Central memory CD8-positive, alpha-beta T cell (primary cell): ENCODE results near the gene GRIK1.
"Not testable (repeated sequence)": the region's sequence is repeated elsewhere in the genome, so short reads cannot be mapped to it uniquely, and the experiment has no call there.

Experiments
- ATAC-seq: fragments of 150-1000 bp; cut with Tn5 transposase; replicated peaks from 2 replicates; pipeline ENCODE4 v1.10.0; 2022; ENCODE audit warnings: mild to moderate bottlenecking, moderate FRiP score, moderate number of reproducible peaks; ENCODE audit not compliant: poor library complexity, severe bottlenecking; ENCODE audit errors: extremely low read depth
- DNase-seq, 2 donors: peaks; one replicate each; pipeline ENCODE4 v3.0.0; 2021; ENCODE audit warnings: low spot score in 2 of 2
- H3K27ac Mint-ChIP-seq: one replicate; pipeline ENCODE4 v1.8.0; 2022; ENCODE audit warnings: low read depth, mild to moderate bottlenecking, moderate library complexity, mixed read lengths
- H3K27me3 Mint-ChIP-seq: one replicate; pipeline ENCODE4 v1.8.0; 2022; ENCODE audit warnings: mixed read lengths
- H3K36me3 Mint-ChIP-seq: one replicate; pipeline ENCODE4 v1.8.0; 2022; ENCODE audit warnings: mild to moderate bottlenecking, moderate library complexity, mixed read lengths; ENCODE audit not compliant: insufficient read depth
- H3K4me1 Mint-ChIP-seq: one replicate; pipeline ENCODE4 v1.8.0; 2022; ENCODE audit warnings: mixed read lengths
- H3K4me3 Mint-ChIP-seq: one replicate; pipeline ENCODE4 v1.8.0; 2022; ENCODE audit warnings: mild to moderate bottlenecking, moderate library complexity, mixed read lengths
- H3K9me3 Mint-ChIP-seq: one replicate; pipeline ENCODE4 v1.8.0; 2022; ENCODE audit warnings: mixed read lengths

Gene GRIK1

GRCh38 chr21:29610779-29611360 lies 328.9 kb downstream of the GRIK1 start:
- DNase-seq, result no peak
- Mint-ChIP-seq H3K9me3 (peaks cover 7% of the 10 kb centered on the region), H3K4me3 (no peak overlapping the region), H3K27ac (no peak overlapping the region), H3K27me3 (no peaks in the 10 kb centered on the region), H3K4me1 (no peaks in the 10 kb centered on the region), H3K36me3 (no peaks in the 10 kb centered on the region)
- no peak for ATAC-seq

DNA sequence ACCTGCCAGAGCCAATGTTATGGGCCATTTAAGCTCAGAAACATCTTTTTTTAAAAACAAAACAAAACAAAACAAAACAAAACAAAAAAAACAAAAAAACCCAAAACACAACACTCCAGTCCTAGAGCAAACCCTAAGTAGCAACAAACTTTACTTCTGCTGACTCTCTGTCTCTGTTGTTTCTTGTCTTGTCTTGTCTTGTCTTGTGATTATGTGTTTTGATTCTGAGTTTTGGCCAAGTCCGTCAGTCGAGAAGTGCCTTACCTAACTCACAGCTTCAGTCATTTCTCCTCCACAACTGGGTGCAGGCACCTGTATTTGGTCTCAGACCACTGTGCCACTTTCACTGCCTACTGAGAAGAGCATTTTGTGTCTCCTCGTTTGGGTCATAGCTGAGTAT lies 333.2 kb downstream of the GRIK1 start:
- ATAC-seq (no peak), DNase-seq (no peak)
- Mint-ChIP-seq H3K27me3 (no peaks in the 10 kb centered on the region), H3K9me3 (no peaks in the 10 kb centered on the region), H3K4me1 (no peaks in the 10 kb centered on the region), H3K27ac (no peak overlapping the region), H3K36me3 (no peaks in the 10 kb centered on the region), H3K4me3 (no peak overlapping the region)

DNA sequence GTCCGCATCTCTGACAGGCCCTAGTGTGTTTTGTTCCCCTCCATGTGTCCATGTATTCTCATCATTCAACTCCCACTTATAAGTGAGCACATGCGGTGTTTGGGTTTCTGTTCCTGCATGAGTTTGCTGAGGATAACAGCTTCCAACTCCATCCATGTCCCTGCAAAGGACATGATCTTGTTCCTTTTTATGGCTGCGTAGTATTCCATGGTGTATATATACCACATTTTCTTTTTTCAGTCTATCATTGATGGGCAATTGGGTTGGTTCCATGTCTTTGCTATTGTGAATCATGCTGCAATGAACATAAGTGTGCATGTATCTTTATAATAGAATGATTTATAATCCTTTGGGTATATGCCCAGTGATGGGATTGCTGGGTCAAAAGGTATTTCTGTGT lies 334.6 kb downstream of the GRIK1 start:
- not testable (repeated sequence) for H3K27ac Mint-ChIP-seq, H3K36me3 Mint-ChIP-seq, H3K4me1 Mint-ChIP-seq, ATAC-seq, DNase-seq, H3K9me3 Mint-ChIP-seq, H3K27me3 Mint-ChIP-seq, H3K4me3 Mint-ChIP-seq

- no peaks in the 10 kb centered on the region for H3K4me1 Mint-ChIP-seq
- DNase-seq (no peak), ATAC-seq (no peak)
- H3K4me3 Mint-ChIP-seq, result no peak overlapping the region
- peaks cover 2% of the 10 kb centered on the region for H3K36me3 Mint-ChIP-seq
- no peaks in the 10 kb centered on the region for H3K27me3 Mint-ChIP-seq
- no peak overlapping the region for H3K27ac Mint-ChIP-seq
- H3K9me3 Mint-ChIP-seq, result no peaks in the 10 kb centered on the region
These were observed 335.7 kb downstream of the GRIK1 start for GRCh38 chr21:29604076-29604475.

- Mint-ChIP-seq H3K4me1 (no peaks in the 10 kb centered on the region), H3K36me3 (peaks cover 4% of the 10 kb centered on the region), H3K27me3 (no peaks in the 10 kb centered on the region), H3K4me3 (no peak overlapping the region), H3K9me3 (no peaks in the 10 kb centered on the region), H3K27ac (no peak overlapping the region)
- DNase-seq, result no peak
- ATAC-seq, result no peak
These were observed 338.7 kb downstream of the GRIK1 start for GRCh38 chr21:29601047-29601446.

DNA sequence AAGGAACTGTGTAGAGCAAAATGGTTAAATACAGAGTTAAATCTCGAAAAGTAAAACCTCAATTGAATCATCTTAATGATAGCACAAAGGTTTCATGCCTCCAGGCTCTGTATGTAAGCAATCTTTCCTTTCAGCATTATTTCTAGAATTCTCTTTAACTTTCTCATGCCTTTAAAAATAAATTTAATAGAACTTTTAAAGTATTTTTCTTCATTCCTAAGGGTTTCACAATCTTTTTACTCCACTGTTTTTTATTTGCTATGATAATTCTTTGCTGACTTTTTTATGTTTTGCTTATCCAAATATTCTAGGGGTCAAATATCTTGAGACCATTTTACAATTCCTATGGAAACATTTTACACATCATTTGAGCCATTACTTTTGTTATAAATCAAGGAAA lies 353.1 kb downstream of the GRIK1 start:
- no peak overlapping the region for H3K27ac Mint-ChIP-seq
- peaks cover 9% of the 10 kb centered on the region for H3K9me3 Mint-ChIP-seq
- H3K4me3 Mint-ChIP-seq, result no peak overlapping the region
- H3K36me3 Mint-ChIP-seq, result no peaks in the 10 kb centered on the region
- DNase-seq, result no peak
- ATAC-seq, result no peak
- no peaks in the 10 kb centered on the region for H3K4me1 Mint-ChIP-seq
- peaks cover 12% of the 10 kb centered on the region for H3K27me3 Mint-ChIP-seq

DNA sequence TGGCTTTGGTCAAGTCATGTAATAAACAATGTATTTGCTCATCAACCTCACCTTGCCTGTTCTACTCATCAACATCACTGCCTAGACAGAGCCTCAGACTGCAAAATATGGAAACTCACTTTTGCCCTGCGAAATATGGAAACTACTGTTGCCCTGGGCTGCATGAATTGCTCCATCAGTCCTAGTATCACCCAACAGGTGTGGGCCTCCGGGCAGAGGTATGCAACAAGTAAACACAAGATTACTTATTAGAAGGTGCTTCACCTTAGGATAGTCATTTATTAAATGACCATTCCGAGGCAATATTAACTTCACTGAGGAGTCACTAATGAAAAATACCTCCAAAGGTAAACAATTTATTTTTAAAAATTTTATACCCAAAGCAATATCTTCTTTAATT lies 354.3 kb downstream of the GRIK1 start:
- H3K9me3 Mint-ChIP-seq, result peaks cover 9% of the 10 kb centered on the region
- no peaks in the 10 kb centered on the region for H3K4me1 Mint-ChIP-seq
- ATAC-seq (no peak), DNase-seq (no peak)
- H3K4me3 Mint-ChIP-seq, result no peak overlapping the region
- no peaks in the 10 kb centered on the region for H3K36me3 Mint-ChIP-seq
- H3K27me3 Mint-ChIP-seq, result peaks cover 5% of the 10 kb centered on the region
- H3K27ac Mint-ChIP-seq, result no peak overlapping the region

DNA sequence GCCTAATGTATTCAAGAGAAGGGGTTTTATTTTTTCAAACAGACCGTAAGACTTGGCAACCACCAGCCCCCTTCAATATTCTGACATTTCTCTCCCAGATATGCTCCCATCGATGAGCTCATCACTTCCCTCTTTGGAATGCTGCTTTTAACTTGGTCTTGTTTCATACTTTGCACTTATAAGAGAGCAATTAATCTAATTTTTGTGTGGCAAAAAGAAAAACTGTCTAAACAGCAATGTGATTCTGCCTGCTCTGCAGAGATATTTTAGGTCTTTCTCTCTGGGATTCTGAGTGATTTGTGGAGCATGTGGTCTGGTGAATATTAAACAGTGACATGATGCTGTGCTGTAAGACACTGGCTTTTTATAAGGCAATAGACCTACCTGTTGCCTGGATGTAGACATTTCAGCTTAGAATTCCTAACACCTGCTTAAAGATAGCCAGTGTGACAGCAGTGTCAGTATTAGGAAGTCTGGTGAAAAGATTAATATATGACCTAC lies 356.3 kb downstream of the GRIK1 start:
- DNase-seq (no peak), ATAC-seq (no peak)
- no peaks in the 10 kb centered on the region for H3K36me3 Mint-ChIP-seq
- H3K27ac Mint-ChIP-seq, result no peak overlapping the region
- peaks cover under 1% of the 10 kb centered on the region for H3K9me3 Mint-ChIP-seq
- no peak overlapping the region for H3K4me3 Mint-ChIP-seq
- H3K27me3 Mint-ChIP-seq, result no peaks in the 10 kb centered on the region
- H3K4me1 Mint-ChIP-seq, result no peaks in the 10 kb centered on the region

DNA sequence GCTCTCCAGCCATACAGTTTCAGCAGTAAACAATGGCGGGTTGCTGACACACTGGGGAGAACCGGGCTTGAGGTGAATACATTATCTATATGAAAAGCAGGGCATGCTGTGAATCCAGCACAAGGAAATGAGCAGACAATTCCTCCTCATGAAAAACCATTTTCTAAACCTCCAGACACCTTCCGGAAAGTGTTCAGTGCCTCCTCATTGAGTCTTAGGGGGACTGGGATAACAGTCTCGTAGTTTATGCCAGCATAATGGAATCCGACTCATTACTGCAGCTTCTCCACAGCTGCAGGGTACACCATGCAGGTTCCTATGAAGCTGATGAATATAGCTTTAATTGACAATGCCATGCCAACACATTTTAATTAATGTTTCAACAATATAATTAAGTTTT lies 356.9 kb downstream of the GRIK1 start:
- Mint-ChIP-seq H3K4me1 (no peaks in the 10 kb centered on the region), H3K9me3 (no peaks in the 10 kb centered on the region), H3K4me3 (no peak overlapping the region), H3K36me3 (no peaks in the 10 kb centered on the region), H3K27ac (no peak overlapping the region), H3K27me3 (no peaks in the 10 kb centered on the region)
- ATAC-seq (no peak), DNase-seq (no peak)

GRCh38 chr21:29581393-29581792 lies 358.4 kb downstream of the GRIK1 start:
- no peaks in the 10 kb centered on the region for H3K4me1 Mint-ChIP-seq
- DNase-seq (no peak), ATAC-seq (no peak)
- H3K9me3 Mint-ChIP-seq, result no peaks in the 10 kb centered on the region
- H3K4me3 Mint-ChIP-seq, result no peak overlapping the region
- H3K36me3 Mint-ChIP-seq, result no peaks in the 10 kb centered on the region
- H3K27ac Mint-ChIP-seq, result no peak overlapping the region
- H3K27me3 Mint-ChIP-seq, result no peaks in the 10 kb centered on the region

GRCh38 chr21:29580732-29581285 lies 359.0 kb downstream of the GRIK1 start:
- Mint-ChIP-seq H3K36me3 (no peaks in the 10 kb centered on the region), H3K4me1 (no peaks in the 10 kb centered on the region), H3K4me3 (no peak overlapping the region), H3K27me3 (no peaks in the 10 kb centered on the region), H3K9me3 (no peaks in the 10 kb centered on the region), H3K27ac (no peak overlapping the region)
- no peak for ATAC-seq
- no peak for DNase-seq

DNA sequence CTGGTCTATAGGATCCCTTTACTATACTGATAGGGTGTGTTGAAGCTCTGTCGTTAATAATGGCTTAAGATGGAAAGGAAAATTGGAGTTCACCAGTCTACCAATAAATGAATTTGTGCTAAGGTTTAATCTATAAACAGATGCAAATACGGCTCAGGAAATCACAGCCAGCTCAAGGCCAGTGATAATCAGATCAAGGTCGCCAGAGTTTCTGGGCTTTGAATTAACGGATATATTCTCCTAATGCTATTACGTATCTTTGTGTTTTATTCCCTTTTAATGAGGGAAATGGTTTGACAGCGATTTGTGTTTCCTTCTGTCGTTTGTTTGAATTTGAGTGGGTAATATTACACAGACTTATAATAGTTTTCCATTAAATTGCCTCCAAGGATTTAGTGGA lies 361.5 kb downstream of the GRIK1 start:
- no peaks in the 10 kb centered on the region for H3K27me3 Mint-ChIP-seq
- H3K4me3 Mint-ChIP-seq, result no peak overlapping the region
- ATAC-seq (no peak), DNase-seq (no peak)
- no peaks in the 10 kb centered on the region for H3K9me3 Mint-ChIP-seq
- H3K36me3 Mint-ChIP-seq, result no peaks in the 10 kb centered on the region
- no peaks in the 10 kb centered on the region for H3K4me1 Mint-ChIP-seq
- H3K27ac Mint-ChIP-seq, result no peak overlapping the region

GRCh38 chr21:29571949-29572348 lies 367.8 kb downstream of the GRIK1 start:
- DNase-seq (no peak), ATAC-seq (no peak)
- no peaks in the 10 kb centered on the region for H3K27me3 Mint-ChIP-seq
- no peak overlapping the region for H3K27ac Mint-ChIP-seq
- H3K36me3 Mint-ChIP-seq, result no peaks in the 10 kb centered on the region
- no peaks in the 10 kb centered on the region for H3K9me3 Mint-ChIP-seq
- H3K4me1 Mint-ChIP-seq, result no peaks in the 10 kb centered on the region
- H3K4me3 Mint-ChIP-seq, result no peak overlapping the region
